GM12878 (cell line): ENCODE data around the gene TRIM28. TPM values are rescaled to one million over a fixed set of nuclear protein-coding genes. Genes with fewer than 3 reads are reported as not detected.

Source experiments
- CHD1 ChIP-seq: IDR thresholded peaks from 2 replicates; pipeline ENCODE4 v1.6.1; 2012; ENCODE audit warnings: low read depth, low read length, improper control_type of control experiment
- CHD2 ChIP-seq: IDR thresholded peaks from 2 replicates; pipeline ENCODE4 v1.6.1; 2011; ENCODE audit warnings: low read depth, low read length, improper control_type of control experiment, borderline replicate concordance
- GATAD2B ChIP-seq: fragments of 450-650 bp; conservative IDR thresholded peaks from 2 replicates; pipeline ENCODE4 v1.6.1; 2017; ENCODE audit warnings: low read depth, mild to moderate bottlenecking, moderate library complexity
- NR2C2 ChIP-seq: IDR thresholded peaks from 2 replicates; pipeline ENCODE4 v1.6.1; 2011; ENCODE audit warnings: borderline replicate concordance, low read depth; ENCODE audit not compliant: control insufficient read depth, insufficient read length
- PAX5 ChIP-seq: IDR thresholded peaks from 2 replicates; pipeline ENCODE4 v1.6.1; 2011; ENCODE audit warnings: low read depth, low read length, borderline replicate concordance
- POLR2A ChIP-seq: IDR thresholded peaks from 2 replicates; pipeline ENCODE4 v1.6.1; 2011; ENCODE audit warnings: low read depth, mild to moderate bottlenecking, low read length
- polyA plus RNA-seq, 11 experiments: library from polyadenylated mRNA; depleted of rRNA in 4 of 11; unstranded in 6 of 11; stranded (reverse) in 5 of 11; fragments of >200 nt; fragmentation: Nextera tagmentation in 4 of 11; fragmentation: Illumina TruSeq in 1 of 11; extraction: Ambion mirVana in 4 of 11; extraction: Trizol in 1 of 11; gene quantifications; 1 replicate in 1 of 11; 2 replicates in 10 of 11; pipeline versions ENCODE4 v1.2.1 to v1.2.3, GENCODE V29; 2011 to 2016; ENCODE audit warnings: inconsistent platforms in 2 of 11, missing spikeins in 2 of 11, low read depth in 1 of 11
- total RNA-seq, 4 experiments: library from RNA; depleted of rRNA in 3 of 4; stranded (reverse); fragments of >200 nt in 3 of 4; fragmentation: Illumina TruSeq in 1 of 4; extraction: Trizol in 1 of 4; gene quantifications; 2 replicates each; pipeline versions ENCODE4 v1.2.1 to v1.2.3, GENCODE V29; 2013 to 2021
- TF ChIP-seq, protein P1 (sequence below): IDR thresholded peaks from 2 replicates; pipeline ENCODE4 v1.6.1; 2012; ENCODE audit warnings: improper control_type of control experiment, low read depth, low read length; ENCODE audit not compliant: insufficient replicate concordance
- TF ChIP-seq, protein P2 (sequence below): fragments of 450-650 bp; formaldehyde crosslinking; IDR thresholded peaks from 2 replicates; pipeline ENCODE4 v1.5.0; 2022; ENCODE audit warnings: mild to moderate bottlenecking, missing genetic modification characterization
- TF ChIP-seq, protein P3 (sequence below): IDR thresholded peaks from 2 replicates; pipeline ENCODE4 v1.6.1; 2011; ENCODE audit warnings: low read depth, low read length, improper control_type of control experiment, borderline replicate concordance
- TF ChIP-seq, protein P4 (sequence below): fragments of 150-350 bp; IDR thresholded peaks from 2 replicates; pipeline ENCODE4 v1.6.1; 2016; ENCODE audit warnings: low read depth, low read length

TRIM28 gene
- total and polyA plus RNA-seq, 10 of the 15 experiments (the other 5 are each of a cell fraction or from before 2014, with no cell fraction given) = 5.0 to 650 (median 296) TPM

DNA sequence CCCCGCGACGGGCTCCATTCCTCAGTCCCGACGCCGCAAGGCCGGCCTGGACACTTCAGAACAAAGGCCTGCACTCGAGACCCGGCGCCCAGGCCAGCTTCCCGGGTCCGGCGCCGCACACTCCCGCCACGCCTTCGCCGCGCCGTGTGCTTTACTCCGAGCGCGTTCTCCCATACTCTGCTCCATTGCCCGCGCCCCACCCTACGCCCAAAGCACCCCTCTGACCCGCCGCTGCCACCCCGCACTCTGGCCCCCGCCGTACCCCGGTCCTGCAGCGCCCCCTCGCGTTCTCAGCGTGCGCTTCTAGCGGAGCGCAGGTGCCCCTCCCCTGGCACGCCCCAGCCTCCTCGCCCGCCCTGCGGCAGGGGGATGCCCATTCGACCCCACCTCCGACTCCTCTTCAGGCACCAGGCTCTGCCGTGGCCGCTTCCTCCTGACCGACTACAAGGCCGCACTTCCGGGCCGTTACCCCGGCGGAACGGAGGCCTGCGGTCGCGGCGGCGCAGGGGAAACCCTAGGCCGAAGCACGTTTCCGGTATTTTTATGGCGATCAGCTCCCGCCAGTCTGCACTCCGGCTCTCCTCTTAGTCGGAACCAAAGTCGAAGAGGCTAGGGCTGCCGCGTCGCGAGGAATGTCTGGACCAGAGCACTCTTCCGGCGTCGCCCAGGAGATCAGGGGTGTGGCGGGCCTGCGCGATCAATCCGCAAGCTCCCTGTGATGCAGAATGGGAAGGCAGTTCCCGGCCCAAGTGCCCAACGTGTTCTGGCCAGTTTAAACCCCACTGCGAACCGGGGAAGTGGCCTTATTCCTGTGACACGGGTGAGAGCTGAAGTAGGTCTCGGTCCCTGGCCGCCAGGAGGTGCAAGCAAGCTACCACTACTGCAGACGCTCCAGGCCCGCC lies 24.3 kb upstream of the TRIM28 start, which contains the start of gene ZBTB45 (continued):
- TF ChIP-seq, protein P1, sequence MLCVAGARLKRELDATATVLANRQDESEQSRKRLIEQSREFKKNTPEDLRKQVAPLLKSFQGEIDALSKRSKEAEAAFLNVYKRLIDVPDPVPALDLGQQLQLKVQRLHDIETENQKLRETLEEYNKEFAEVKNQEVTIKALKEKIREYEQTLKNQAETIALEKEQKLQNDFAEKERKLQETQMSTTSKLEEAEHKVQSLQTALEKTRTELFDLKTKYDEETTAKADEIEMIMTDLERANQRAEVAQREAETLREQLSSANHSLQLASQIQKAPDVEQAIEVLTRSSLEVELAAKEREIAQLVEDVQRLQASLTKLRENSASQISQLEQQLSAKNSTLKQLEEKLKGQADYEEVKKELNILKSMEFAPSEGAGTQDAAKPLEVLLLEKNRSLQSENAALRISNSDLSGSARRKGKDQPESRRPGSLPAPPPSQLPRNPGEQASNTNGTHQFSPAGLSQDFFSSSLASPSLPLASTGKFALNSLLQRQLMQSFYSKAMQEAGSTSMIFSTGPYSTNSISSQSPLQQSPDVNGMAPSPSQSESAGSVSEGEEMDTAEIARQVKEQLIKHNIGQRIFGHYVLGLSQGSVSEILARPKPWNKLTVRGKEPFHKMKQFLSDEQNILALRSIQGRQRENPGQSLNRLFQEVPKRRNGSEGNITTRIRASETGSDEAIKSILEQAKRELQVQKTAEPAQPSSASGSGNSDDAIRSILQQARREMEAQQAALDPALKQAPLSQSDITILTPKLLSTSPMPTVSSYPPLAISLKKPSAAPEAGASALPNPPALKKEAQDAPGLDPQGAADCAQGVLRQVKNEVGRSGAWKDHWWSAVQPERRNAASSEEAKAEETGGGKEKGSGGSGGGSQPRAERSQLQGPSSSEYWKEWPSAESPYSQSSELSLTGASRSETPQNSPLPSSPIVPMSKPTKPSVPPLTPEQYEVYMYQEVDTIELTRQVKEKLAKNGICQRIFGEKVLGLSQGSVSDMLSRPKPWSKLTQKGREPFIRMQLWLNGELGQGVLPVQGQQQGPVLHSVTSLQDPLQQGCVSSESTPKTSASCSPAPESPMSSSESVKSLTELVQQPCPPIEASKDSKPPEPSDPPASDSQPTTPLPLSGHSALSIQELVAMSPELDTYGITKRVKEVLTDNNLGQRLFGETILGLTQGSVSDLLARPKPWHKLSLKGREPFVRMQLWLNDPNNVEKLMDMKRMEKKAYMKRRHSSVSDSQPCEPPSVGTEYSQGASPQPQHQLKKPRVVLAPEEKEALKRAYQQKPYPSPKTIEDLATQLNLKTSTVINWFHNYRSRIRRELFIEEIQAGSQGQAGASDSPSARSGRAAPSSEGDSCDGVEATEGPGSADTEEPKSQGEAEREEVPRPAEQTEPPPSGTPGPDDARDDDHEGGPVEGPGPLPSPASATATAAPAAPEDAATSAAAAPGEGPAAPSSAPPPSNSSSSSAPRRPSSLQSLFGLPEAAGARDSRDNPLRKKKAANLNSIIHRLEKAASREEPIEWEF = no peak
- TF ChIP-seq, protein P2, sequence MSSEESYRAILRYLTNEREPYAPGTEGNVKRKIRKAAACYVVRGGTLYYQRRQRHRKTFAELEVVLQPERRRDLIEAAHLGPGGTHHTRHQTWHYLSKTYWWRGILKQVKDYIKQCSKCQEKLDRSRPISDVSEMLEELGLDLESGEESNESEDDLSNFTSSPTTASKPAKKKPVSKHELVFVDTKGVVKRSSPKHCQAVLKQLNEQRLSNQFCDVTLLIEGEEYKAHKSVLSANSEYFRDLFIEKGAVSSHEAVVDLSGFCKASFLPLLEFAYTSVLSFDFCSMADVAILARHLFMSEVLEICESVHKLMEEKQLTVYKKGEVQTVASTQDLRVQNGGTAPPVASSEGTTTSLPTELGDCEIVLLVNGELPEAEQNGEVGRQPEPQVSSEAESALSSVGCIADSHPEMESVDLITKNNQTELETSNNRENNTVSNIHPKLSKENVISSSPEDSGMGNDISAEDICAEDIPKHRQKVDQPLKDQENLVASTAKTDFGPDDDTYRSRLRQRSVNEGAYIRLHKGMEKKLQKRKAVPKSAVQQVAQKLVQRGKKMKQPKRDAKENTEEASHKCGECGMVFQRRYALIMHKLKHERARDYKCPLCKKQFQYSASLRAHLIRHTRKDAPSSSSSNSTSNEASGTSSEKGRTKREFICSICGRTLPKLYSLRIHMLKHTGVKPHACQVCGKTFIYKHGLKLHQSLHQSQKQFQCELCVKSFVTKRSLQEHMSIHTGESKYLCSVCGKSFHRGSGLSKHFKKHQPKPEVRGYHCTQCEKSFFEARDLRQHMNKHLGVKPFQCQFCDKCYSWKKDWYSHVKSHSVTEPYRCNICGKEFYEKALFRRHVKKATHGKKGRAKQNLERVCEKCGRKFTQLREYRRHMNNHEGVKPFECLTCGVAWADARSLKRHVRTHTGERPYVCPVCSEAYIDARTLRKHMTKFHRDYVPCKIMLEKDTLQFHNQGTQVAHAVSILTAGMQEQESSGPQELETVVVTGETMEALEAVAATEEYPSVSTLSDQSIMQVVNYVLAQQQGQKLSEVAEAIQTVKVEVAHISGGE (CRISPR knock-in tag) = peak; percentile 97
- TF ChIP-seq, protein P3, sequence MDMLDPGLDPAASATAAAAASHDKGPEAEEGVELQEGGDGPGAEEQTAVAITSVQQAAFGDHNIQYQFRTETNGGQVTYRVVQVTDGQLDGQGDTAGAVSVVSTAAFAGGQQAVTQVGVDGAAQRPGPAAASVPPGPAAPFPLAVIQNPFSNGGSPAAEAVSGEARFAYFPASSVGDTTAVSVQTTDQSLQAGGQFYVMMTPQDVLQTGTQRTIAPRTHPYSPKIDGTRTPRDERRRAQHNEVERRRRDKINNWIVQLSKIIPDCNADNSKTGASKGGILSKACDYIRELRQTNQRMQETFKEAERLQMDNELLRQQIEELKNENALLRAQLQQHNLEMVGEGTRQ = no peak
- TF ChIP-seq, protein P4, sequence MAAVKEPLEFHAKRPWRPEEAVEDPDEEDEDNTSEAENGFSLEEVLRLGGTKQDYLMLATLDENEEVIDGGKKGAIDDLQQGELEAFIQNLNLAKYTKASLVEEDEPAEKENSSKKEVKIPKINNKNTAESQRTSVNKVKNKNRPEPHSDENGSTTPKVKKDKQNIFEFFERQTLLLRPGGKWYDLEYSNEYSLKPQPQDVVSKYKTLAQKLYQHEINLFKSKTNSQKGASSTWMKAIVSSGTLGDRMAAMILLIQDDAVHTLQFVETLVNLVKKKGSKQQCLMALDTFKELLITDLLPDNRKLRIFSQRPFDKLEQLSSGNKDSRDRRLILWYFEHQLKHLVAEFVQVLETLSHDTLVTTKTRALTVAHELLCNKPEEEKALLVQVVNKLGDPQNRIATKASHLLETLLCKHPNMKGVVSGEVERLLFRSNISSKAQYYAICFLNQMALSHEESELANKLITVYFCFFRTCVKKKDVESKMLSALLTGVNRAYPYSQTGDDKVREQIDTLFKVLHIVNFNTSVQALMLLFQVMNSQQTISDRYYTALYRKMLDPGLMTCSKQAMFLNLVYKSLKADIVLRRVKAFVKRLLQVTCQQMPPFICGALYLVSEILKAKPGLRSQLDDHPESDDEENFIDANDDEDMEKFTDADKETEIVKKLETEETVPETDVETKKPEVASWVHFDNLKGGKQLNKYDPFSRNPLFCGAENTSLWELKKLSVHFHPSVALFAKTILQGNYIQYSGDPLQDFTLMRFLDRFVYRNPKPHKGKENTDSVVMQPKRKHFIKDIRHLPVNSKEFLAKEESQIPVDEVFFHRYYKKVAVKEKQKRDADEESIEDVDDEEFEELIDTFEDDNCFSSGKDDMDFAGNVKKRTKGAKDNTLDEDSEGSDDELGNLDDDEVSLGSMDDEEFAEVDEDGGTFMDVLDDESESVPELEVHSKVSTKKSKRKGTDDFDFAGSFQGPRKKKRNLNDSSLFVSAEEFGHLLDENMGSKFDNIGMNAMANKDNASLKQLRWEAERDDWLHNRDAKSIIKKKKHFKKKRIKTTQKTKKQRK = no peak; the same call in 1 of the 2 replicates
- TF ChIP-seq CHD1 (0 out of 2 replicates have a peak, but pooled peaks have one; percentile 42), NR2C2 (no peak), PAX5 (peak; percentile 34; the same call in 1 of the 2 replicates), GATAD2B (peak; percentile 88), POLR2A (peak; percentile 89), CHD2 (peak; percentile 77)
